HepG2 (cell line): ENCODE data around the gene FIZ1. TPM values are rescaled to one million over a fixed set of nuclear protein-coding genes. Genes with fewer than 3 reads are reported as not detected.

Experiments used
- ATAC-seq: fragments of 200-7000 bp; cut with Tn5 transposase; 3 replicates; pipeline ENCODE4 v1.9.1; 2020; ENCODE audit warnings: mild to moderate bottlenecking, moderate library complexity
- BruUV-seq: library from RNA; stranded (reverse); fragments of 400-500 nt; replicated peaks from 2 replicates; lab custom pipeline; 2021; lab: Mats Ljungman, UMichigan
- CTCF ChIA-PET: fragments of 300-600 bp; formaldehyde crosslinking; extraction: SDS; loops from one replicate; lab custom pipeline; 2021; ENCODE audit warnings: low total read pairs, inconsistent platforms, low intra/inter-chr PET ratio; lab: Yijun Ruan, JAX
- POLR2A ChIA-PET: fragments of 350-600 bp; sonication (Branson Sonifier 250); formaldehyde crosslinking; loops from one replicate; lab custom pipeline; 2020; ENCODE audit warnings: antibody characterized with exemption, inconsistent platforms; lab: Yijun Ruan, JAX
- DNase-seq: peaks from one replicate; pipeline ENCODE4 v3.0.0-alpha.2; 2015; ENCODE audit warnings: low spot score
- FAIRE-seq: peaks from 3 replicates; lab custom pipeline; 2011; peaks lifted over from hg19 to GRCh38; lab: Jason Lieb, UNC
- H2AFZ ChIP-seq: one replicate; pipeline ENCODE4 v1.6.1; 2011; ENCODE audit warnings: low read length, inconsistent platforms
- H3K27ac ChIP-seq: fragments of 300-600 bp; 3 replicates; pipeline ENCODE4 v1.8.0; 2011; ENCODE audit warnings: mixed run types, mild to moderate bottlenecking, mixed read lengths, low read length, inconsistent platforms; ENCODE audit not compliant: insufficient read depth; ENCODE audit errors: extremely low read length
- H3K27me3 ChIP-seq, 2 experiments: fragments of 200-600 bp in 1 of 2; 2 replicates in 1 of 2; 3 replicates in 1 of 2; pipeline versions ENCODE4 v1.6.0 to v1.8.0; 2011; ENCODE audit warnings: low read length in 2 of 2, mild to moderate bottlenecking in 2 of 2, moderate library complexity in 2 of 2, inconsistent platforms in 1 of 2; ENCODE audit not compliant: insufficient read depth in 2 of 2, control insufficient read depth in 1 of 2
- H3K36me3 ChIP-seq, 2 experiments: fragments of 200-600 bp in 1 of 2; replicated peaks in 1 of 2; 2 replicates in 1 of 2; 3 replicates in 1 of 2; pipeline versions ENCODE4 v1.5.1 to v1.8.0; 2011; ENCODE audit warnings: low read length in 2 of 2, inconsistent platforms in 1 of 2; ENCODE audit not compliant: insufficient read depth in 2 of 2, control insufficient read depth in 1 of 2
- H3K4me1 ChIP-seq: 2 replicates; pipeline ENCODE4 v1.5.1; 2012; ENCODE audit warnings: low read length, inconsistent platforms; ENCODE audit not compliant: insufficient read depth
- H3K4me2 ChIP-seq: 2 replicates; pipeline ENCODE4 v1.6.0; 2011; ENCODE audit warnings: low read depth, low read length, inconsistent platforms
- H3K4me3 ChIP-seq, 3 experiments: fragments of 200-600 bp in 1 of 3; sonication (generic), shearing (Covaris generic) in 1 of 3; replicated peaks in 1 of 3; 2 replicates each; pipeline ENCODE4 v1.5.1; 2011 to 2016; ENCODE audit warnings: low read length in 3 of 3, inconsistent platforms in 2 of 3, low read depth in 2 of 3, mild to moderate bottlenecking in 2 of 3, control low read depth in 1 of 3, mixed read lengths in 1 of 3; ENCODE audit not compliant: insufficient read depth in 1 of 3
- H3K79me2 ChIP-seq: one replicate; pipeline ENCODE4 v1.6.1; 2011; ENCODE audit warnings: low read length, inconsistent platforms; ENCODE audit not compliant: insufficient read depth
- H3K9ac ChIP-seq: 2 replicates; pipeline ENCODE4 v1.6.0; 2011; ENCODE audit warnings: mild to moderate bottlenecking, low read depth, low read length, inconsistent platforms; ENCODE audit not compliant: insufficient read depth
- H3K9me3 ChIP-seq: 2 replicates; pipeline ENCODE4 v1.5.1; 2012; ENCODE audit warnings: mild to moderate bottlenecking, low read length
- H4K20me1 ChIP-seq: 2 replicates; pipeline ENCODE4 v1.6.0; 2011; ENCODE audit warnings: inconsistent platforms, mild to moderate bottlenecking, low read length, moderate library complexity; ENCODE audit not compliant: insufficient read depth
- AGO2 ChIP-seq: fragments of 200-400 bp; formaldehyde crosslinking; optimal IDR thresholded peaks from 2 replicates; pipeline ENCODE3; 2017; ENCODE audit warnings: mild to moderate bottlenecking, low read depth, low read length, moderate library complexity
- AHR ChIP-seq: IDR thresholded peaks from 2 replicates; pipeline ENCODE4 v1.6.1; 2018; ENCODE audit warnings: missing genetic modification reagents, missing compliant biosample characterization
- NFE2 ChIP-seq: sonication (generic); formaldehyde crosslinking; IDR thresholded peaks from 2 replicates; pipeline ENCODE4 v1.4.0; 2020; ENCODE audit warnings: missing genetic modification reagents
- RBFOX2 ChIP-seq: fragments of 200-400 bp; formaldehyde crosslinking; IDR thresholded peaks from 2 replicates; pipeline ENCODE4 v1.6.1; 2017; ENCODE audit warnings: low read depth, mild to moderate bottlenecking, low read length
- TBX2 ChIP-seq: sonication (generic); formaldehyde crosslinking; IDR thresholded peaks from 2 replicates; pipeline ENCODE4 v1.5.0; 2020; ENCODE audit warnings: missing genetic modification reagents, mild to moderate bottlenecking, borderline replicate concordance
- ZSCAN25 ChIP-seq: sonication (generic); formaldehyde crosslinking; IDR thresholded peaks from 2 replicates; pipeline ENCODE4 v1.8.0; 2022; ENCODE audit warnings: mild to moderate bottlenecking, missing genetic modification reagents
- WGBS: methylation state at CpG from one replicate; pipeline ENCODE4 v1.1.6; 2017; ENCODE audit warnings: low lambda C conversion rate; 5-methylcytosine and 5-hydroxymethylcytosine counted together
- in situ Hi-C: cut with HindIII; loops from 2 replicates; pipeline ENCODE4 v1.10.0; 2017; ENCODE audit warnings: low pct_unique_long_range_greater_than_20kb; ENCODE audit not compliant: extremely low pct_ligation_motif_present
- intact Hi-C: fragments of 100-400 bp; cut with micrococcal nuclease; formaldehyde crosslinking; loops from one replicate; pipeline ENCODE4 v1.10.0; 2022; ENCODE audit not compliant: unreplicated experiment
- polyA plus RNA-seq, 8 experiments: library from polyadenylated mRNA; depleted of rRNA in 3 of 8; stranded (reverse) in 7 of 8; unstranded in 1 of 8; fragments of >200 nt; fragmentation: Illumina TruSeq in 4 of 8; extraction: Trizol in 4 of 8; gene quantifications; 2 replicates each; pipeline versions ENCODE4 v1.2.1 to v1.2.3, GENCODE V29; 2011 to 2016; ENCODE audit warnings: low read depth in 4 of 8, missing spikeins in 1 of 8, mixed read lengths in 1 of 8; ENCODE audit not compliant: insufficient read depth in 1 of 8
- total RNA-seq, 5 experiments: library from RNA; depleted of rRNA; stranded (reverse); fragments of >200 nt; fragmentation: Illumina TruSeq; extraction: Trizol; gene quantifications; 2 replicates each; pipeline ENCODE4 v1.2.3, GENCODE V29; 2016; ENCODE audit warnings: low read depth in 1 of 5
- TF ChIP-seq, protein P1 (sequence below): sonication (generic); formaldehyde crosslinking; IDR thresholded peaks from 2 replicates; pipeline ENCODE4 v1.5.0; 2020; ENCODE audit warnings: missing genetic modification reagents
- TF ChIP-seq, protein P2 (sequence below): sonication (generic); formaldehyde crosslinking; IDR thresholded peaks from 2 replicates; pipeline ENCODE4 v1.5.1; 2020; ENCODE audit warnings: missing genetic modification reagents, mild to moderate bottlenecking, borderline replicate concordance

Gene FIZ1
- total and polyA plus RNA-seq, 2 of the 13 experiments (the other 11 are each of a cell fraction or from before 2014, with no cell fraction given) = 3.6 to 5.9 TPM

DNA sequence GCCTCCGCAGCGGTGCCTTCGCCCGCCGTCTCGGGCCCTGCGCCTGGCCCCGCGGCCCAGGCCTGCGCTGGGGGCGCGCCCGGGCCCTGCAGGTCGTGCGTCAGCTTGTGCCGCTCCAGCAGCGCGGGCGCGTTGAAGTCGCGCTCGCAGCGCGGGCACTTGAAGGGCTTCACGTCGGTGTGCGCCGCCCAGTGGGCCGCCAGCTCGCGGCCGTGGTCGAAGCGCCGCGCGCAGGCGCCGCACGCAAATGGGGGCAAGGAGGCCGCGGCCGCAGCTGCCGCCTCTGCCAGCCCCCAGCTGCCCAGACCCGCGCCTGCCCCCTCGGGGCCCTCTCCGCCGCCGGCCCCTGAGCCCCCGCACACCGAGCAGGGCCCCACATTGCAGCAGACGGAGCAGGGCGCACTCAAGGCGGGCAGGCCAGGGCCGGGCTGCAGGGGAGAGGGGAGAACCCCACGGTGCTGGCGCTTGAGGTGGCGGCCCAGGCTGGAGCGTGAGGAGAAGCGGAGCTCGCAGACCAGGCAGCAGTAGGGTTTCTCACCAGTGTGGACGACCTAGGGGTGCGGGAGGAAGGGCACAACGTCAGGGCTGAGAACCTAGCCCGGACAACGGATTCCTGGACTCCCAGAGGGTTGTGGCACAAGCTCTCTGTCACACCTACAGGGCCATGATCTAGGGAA, 6.1 kb downstream of the FIZ1 start (continued):
- TF ChIP-seq, protein P1, sequence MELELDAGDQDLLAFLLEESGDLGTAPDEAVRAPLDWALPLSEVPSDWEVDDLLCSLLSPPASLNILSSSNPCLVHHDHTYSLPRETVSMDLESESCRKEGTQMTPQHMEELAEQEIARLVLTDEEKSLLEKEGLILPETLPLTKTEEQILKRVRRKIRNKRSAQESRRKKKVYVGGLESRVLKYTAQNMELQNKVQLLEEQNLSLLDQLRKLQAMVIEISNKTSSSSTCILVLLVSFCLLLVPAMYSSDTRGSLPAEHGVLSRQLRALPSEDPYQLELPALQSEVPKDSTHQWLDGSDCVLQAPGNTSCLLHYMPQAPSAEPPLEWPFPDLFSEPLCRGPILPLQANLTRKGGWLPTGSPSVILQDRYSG (CRISPR knock-in tag) = no peak
- TF ChIP-seq NFE2 (CRISPR knock-in tag) = no peak
- no peak for TF ChIP-seq AHR (CRISPR knock-in tag)
- TF ChIP-seq, protein P2, sequence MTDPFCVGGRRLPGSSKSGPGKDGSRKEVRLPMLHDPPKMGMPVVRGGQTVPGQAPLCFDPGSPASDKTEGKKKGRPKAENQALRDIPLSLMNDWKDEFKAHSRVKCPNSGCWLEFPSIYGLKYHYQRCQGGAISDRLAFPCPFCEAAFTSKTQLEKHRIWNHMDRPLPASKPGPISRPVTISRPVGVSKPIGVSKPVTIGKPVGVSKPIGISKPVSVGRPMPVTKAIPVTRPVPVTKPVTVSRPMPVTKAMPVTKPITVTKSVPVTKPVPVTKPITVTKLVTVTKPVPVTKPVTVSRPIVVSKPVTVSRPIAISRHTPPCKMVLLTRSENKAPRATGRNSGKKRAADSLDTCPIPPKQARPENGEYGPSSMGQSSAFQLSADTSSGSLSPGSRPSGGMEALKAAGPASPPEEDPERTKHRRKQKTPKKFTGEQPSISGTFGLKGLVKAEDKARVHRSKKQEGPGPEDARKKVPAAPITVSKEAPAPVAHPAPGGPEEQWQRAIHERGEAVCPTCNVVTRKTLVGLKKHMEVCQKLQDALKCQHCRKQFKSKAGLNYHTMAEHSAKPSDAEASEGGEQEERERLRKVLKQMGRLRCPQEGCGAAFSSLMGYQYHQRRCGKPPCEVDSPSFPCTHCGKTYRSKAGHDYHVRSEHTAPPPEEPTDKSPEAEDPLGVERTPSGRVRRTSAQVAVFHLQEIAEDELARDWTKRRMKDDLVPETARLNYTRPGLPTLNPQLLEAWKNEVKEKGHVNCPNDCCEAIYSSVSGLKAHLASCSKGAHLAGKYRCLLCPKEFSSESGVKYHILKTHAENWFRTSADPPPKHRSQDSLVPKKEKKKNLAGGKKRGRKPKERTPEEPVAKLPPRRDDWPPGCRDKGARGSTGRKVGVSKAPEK (CRISPR knock-in tag) = no peak

DNA sequence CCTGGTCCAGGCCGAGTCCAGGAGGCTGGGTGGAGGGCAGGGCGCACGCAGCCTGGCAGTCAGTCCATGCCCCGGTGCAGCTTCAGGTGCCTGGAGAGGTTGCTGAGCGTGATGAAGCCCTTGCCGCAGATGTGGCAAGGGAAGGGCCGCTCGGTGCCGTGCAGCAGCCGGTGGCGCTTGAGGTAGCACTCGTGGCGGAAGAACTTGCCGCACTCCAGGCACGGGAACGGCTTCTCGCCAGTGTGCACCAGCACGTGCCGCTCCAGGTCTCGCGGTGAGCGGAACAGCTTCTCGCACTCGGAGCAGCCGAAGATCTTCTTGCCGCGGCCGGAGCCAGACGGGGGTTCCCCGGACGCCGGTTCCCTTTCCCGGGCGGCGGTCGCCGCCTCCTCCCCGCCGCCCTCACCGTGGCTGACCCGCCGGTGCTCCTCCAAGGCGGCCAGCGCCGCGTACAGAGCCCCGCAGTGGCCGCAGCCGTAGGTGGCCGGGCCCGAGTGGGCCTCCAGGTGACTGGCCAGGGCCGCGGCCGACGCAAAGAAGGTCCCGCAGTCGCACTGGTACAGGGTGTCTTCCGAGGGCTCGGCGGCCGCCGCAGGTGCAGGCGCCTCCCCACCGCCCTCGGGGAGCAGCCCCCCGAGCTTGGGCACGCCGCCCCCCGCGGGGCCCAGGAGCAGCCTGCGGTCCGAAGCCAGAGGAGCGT, 6.8 kb downstream of the FIZ1 start:
- CTCF ChIA-PET = no interaction called here
- H3K79me2 ChIP-seq = no peaks in the 10 kb centered on the region
- no TSS peak for BruUV-seq
- H2AFZ ChIP-seq = no peak overlapping the region
- TF ChIP-seq RBFOX2 (peak; percentile 62), ZSCAN25 (no peak), AGO2 (peak; percentile 79), TBX2 (CRISPR knock-in tag) (no peak)
- no peaks in the 10 kb centered on the region for H4K20me1 ChIP-seq
- H3K4me2 ChIP-seq = no peak overlapping the region
- intact Hi-C loops (no loop called here), in situ Hi-C loops (no loop called here)
- POLR2A ChIA-PET = no interaction called here
- H3K27ac ChIP-seq = no peak overlapping the region
- H3K4me1 ChIP-seq = no peaks in the 10 kb centered on the region
- no peak overlapping the region for H3K4me3 ChIP-seq
- DNase-seq (no peak), ATAC-seq (no peak), FAIRE-seq (no peak)
- 98% methylated on average over 45 of the region's 73 CpGs for WGBS
- peaks cover 10 to 27% of the 10 kb centered on the region in 2 experiments; a peak in 4 of 5 replicates for H3K36me3 ChIP-seq
- no peaks in the 10 kb centered on the region for H3K27me3 ChIP-seq
- no peak overlapping the region for H3K9ac ChIP-seq
- H3K9me3 ChIP-seq = no peaks in the 10 kb centered on the region
